ENCODE data around the gene SRPRA. TPM values are rescaled to one million over a fixed set of nuclear protein-coding genes. Genes with fewer than 3 reads are reported as not detected.
A peak's percentile ranks its signal among the peaks of the same experiment; 100 is the strongest.

The SRPRA gene
- total RNA-seq, 1 experiment from 2014 or later = 64.3 TPM

DNA sequence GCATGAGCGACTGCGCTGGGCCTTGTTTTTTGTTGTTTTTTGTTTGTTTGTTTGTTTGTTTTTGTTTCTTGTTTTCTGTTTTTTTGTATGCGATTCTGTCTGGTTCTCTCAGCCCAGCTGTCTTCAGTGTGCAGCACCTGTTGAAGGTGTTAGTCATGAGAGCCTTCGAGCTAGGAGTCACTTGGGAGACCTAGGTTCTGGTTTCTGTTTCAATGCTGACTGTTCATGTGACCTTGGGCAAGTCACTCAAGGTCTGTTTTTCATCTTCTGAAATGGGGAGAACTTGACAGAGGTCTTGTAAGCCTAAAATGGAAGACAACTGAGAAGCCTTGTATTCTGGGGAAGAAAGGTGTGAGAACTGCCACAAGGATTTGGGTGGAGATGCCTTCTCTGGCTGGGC, 37.0 kb upstream of the SRPRA start:
- Histone ChIP-seq H3K4me1 (ENCODE audit: insufficient read depth, low read length) (peaks cover 3% of the 10 kb centered on the region; the same call in 1 of the 2 replicates), H3K23ac (ENCODE audit: insufficient read length, low read depth, low read length) (no peak overlapping the region), H2AK5ac (ENCODE audit: insufficient read length, low read length) (no peak overlapping the region), H3K9ac (ENCODE audit: extremely low read depth, insufficient read length, low read length) (no peak overlapping the region), H2AFZ (ENCODE audit: low read length) (no peak overlapping the region), H2BK120ac (ENCODE audit: low read depth, low read length, poor library complexity, severe bottlenecking) (no peak overlapping the region), H4K20me1 (ENCODE audit: control insufficient read depth, insufficient read depth, insufficient read length) (no peaks in the 10 kb centered on the region), H3K27ac (ENCODE audit: insufficient read length, low read depth, low read length) (no peak overlapping the region), H4K5ac (ENCODE audit: insufficient read length, low read depth, low read length) (no peak overlapping the region), H4K91ac (ENCODE audit: insufficient read length, low read depth, low read length) (no peak overlapping the region), H2BK5ac (ENCODE audit: insufficient read length, low read length) (no peak overlapping the region), H2BK20ac (ENCODE audit: low read depth, low read length, poor library complexity, severe bottlenecking) (no peak overlapping the region), H3K4me2 (ENCODE audit: insufficient read depth, insufficient read length, low read length) (no peak overlapping the region), H3K14ac (ENCODE audit: insufficient read depth, low read length) (no peak overlapping the region), H3K79me2 (ENCODE audit: insufficient read depth, low read length) (no peaks in the 10 kb centered on the region), H3T11ph (ENCODE audit: low read length) (no peak overlapping the region), H3K79me1 (ENCODE audit: insufficient read depth, low read depth, low read length, poor library complexity, severe bottlenecking) (no peaks in the 10 kb centered on the region), H4K8ac (replicated peaks; ENCODE audit: insufficient read length, low read depth, low read length) (no peak overlapping the region), H2BK12ac (ENCODE audit: insufficient read length, low read depth, low read length) (no peak overlapping the region), H3K9me3 (ENCODE audit: control insufficient read depth, low read depth, low read length) (no peaks in the 10 kb centered on the region), H3K56ac (ENCODE audit: insufficient read length, low read depth, low read length) (no peak overlapping the region), H3K18ac (ENCODE audit: insufficient read length, low read depth, low read length) (no peak overlapping the region), H3K23me2 (ENCODE audit: insufficient read length, low read depth, low read length, poor library complexity, severe bottlenecking) (peaks cover 7% of the 10 kb centered on the region), H2BK15ac (ENCODE audit: low read depth, low read length) (no peak overlapping the region), H3K27me3 (ENCODE audit: insufficient read depth, low read length) (no peaks in the 10 kb centered on the region), H3K4ac (ENCODE audit: low read depth, low read length) (no peak overlapping the region)
- no peak for DNase-seq
- TF ChIP-seq, protein P1, sequence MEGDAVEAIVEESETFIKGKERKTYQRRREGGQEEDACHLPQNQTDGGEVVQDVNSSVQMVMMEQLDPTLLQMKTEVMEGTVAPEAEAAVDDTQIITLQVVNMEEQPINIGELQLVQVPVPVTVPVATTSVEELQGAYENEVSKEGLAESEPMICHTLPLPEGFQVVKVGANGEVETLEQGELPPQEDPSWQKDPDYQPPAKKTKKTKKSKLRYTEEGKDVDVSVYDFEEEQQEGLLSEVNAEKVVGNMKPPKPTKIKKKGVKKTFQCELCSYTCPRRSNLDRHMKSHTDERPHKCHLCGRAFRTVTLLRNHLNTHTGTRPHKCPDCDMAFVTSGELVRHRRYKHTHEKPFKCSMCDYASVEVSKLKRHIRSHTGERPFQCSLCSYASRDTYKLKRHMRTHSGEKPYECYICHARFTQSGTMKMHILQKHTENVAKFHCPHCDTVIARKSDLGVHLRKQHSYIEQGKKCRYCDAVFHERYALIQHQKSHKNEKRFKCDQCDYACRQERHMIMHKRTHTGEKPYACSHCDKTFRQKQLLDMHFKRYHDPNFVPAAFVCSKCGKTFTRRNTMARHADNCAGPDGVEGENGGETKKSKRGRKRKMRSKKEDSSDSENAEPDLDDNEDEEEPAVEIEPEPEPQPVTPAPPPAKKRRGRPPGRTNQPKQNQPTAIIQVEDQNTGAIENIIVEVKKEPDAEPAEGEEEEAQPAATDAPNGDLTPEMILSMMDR (conservative IDR thresholded peaks at IDR 0.05) = no peak
- Mint-ChIP-seq H3K9me3 (no peaks in the 10 kb centered on the region), H3K4me1 (peaks cover 10 to 18% of the 10 kb centered on the region in 2 experiments), H3K36me3 (ENCODE audit: insufficient read depth in 1 of 3, low read depth in 3 of 3) (peaks cover 16 to 41% (median 36%) of the 10 kb centered on the region in 3 experiments; a peak in 6 of 7 replicates), H3K4me3 (peak overlapping the region; percentile 15 to 26; a peak in 3 of 5 replicates), H3K27ac (no peak overlapping the region), H3K27me3 (ENCODE audit: low read depth) (no peaks in the 10 kb centered on the region)
- no CpG with 5 or more reads among the region's 4 CpGs for WGBS (ENCODE audit: extremely low coverage, insufficient read length, low lambda C conversion rate)
